Kidney (tissue), 14 donors: ENCODE results near the gene PGM2. TPM values are rescaled to one million over a fixed set of nuclear protein-coding genes. Genes with fewer than 3 reads are reported as not detected.

Experiments used
- DNase-seq, 5 donors: peaks; one replicate each; pipeline ENCODE4 v3.0.0-alpha.2; 2013 to 2020
- FAIRE-seq: peaks from 2 replicates; lab custom pipeline; 2012; peaks lifted over from hg19 to GRCh38; lab: Jason Lieb, UNC
- H3K27ac ChIP-seq, 2 donors: one replicate each; pipeline ENCODE4 v1.7.0; 2013; ENCODE audit warnings: low read depth in 2 of 2, low read length in 2 of 2, inconsistent platforms in 1 of 2
- H3K27me3 ChIP-seq: one replicate; pipeline ENCODE4 v1.7.1; 2013; ENCODE audit warnings: low read length, inconsistent platforms; ENCODE audit not compliant: control insufficient read depth, insufficient read depth
- H3K36me3 ChIP-seq, 3 donors: one replicate each; pipeline versions ENCODE4 v1.7.0 to v1.7.1; 2013; ENCODE audit warnings: low read length in 3 of 3, control low read depth in 1 of 3, inconsistent platforms in 1 of 3; ENCODE audit not compliant: insufficient read depth in 3 of 3, control insufficient read depth in 2 of 3
- H3K4me1 ChIP-seq, 3 donors: one replicate each; pipeline versions ENCODE4 v1.7.0 to v1.7.1; 2013; ENCODE audit warnings: low read length in 3 of 3, inconsistent platforms in 1 of 3, low read depth in 1 of 3; ENCODE audit not compliant: control insufficient read depth in 2 of 3, insufficient read depth in 2 of 3
- H3K4me3 ChIP-seq, 3 donors: one replicate each; pipeline versions ENCODE4 v1.7.0 to v1.8.1; 2013; ENCODE audit warnings: low read length in 3 of 3, control low read depth in 1 of 3, inconsistent platforms in 1 of 3
- H3K9ac ChIP-seq, 3 donors: one replicate each; pipeline versions ENCODE4 v1.7.0 to v1.7.1; 2013; ENCODE audit warnings: low read length in 3 of 3, control low read depth in 1 of 3, inconsistent platforms in 1 of 3
- H3K9me3 ChIP-seq, 3 donors: one replicate each; pipeline versions ENCODE4 v1.7.0 to v1.7.1; 2013; ENCODE audit warnings: low read length in 3 of 3, control low read depth in 1 of 3, inconsistent platforms in 1 of 3; ENCODE audit not compliant: control insufficient read depth in 2 of 3, insufficient read depth in 1 of 3
- intact Hi-C: fragments of 100-400 bp; cut with DNase I; formaldehyde crosslinking; loops from one replicate; pipeline ENCODE4 v1.11.1; 2022
- polyA plus RNA-seq: library from polyadenylated mRNA; stranded (reverse); fragments of 350-450 nt; fragmentation: Illumina TruSeq; extraction: RNeasy Lipid Tissue Mini Kit (QIAGEN cat#74804); gene quantifications from one replicate; pipeline ENCODE4 v1.2.3, GENCODE V29; 2014; ENCODE audit warnings: low read depth, low replicate concordance; ENCODE audit not compliant: insufficient read depth
- total RNA-seq: library from RNA; stranded (reverse); fragmentation: NEBNext Ultra II Directional; extraction: Animal tissue kit (Norgen Biotek cat#: 25700); gene quantifications from one replicate; pipeline ENCODE4 v1.2.1, GENCODE V29; 2021
- TF ChIP-seq, protein P1 (sequence below): IDR thresholded peaks from 3 replicates; pipeline ENCODE4 v1.5.1; 2012; ENCODE audit warnings: mild to moderate bottlenecking, moderate library complexity, borderline replicate concordance; ENCODE audit not compliant: insufficient read depth; ENCODE audit errors: extremely low read depth
- donor health status: control.
- donor health status: control.
- donor health status: control.
- donor health status: control.
- donor health status: control.
- donor health status: DM: yes; HTN: yes; CAD: no.
- donor health status: Normal renal cell carcinoma (clear cell type).

The PGM2 gene
- total and polyA plus RNA-seq, 2 donors from 2014 or later, result 15.5 to 30.7 TPM

- intact Hi-C loops, result loop anchor here (10.0 kb wide), 1 partner anchor 189 kb away; no protein-coding TSS in a partner anchor
- Histone ChIP-seq H3K4me1 (peaks cover 0 to 6% (median 0%) of the 10 kb centered on the region in 3 donors), H3K9ac (no peak overlapping the region), H3K36me3 (no peaks in the 10 kb centered on the region), H3K27ac (no peak overlapping the region), H3K27me3 (no peaks in the 10 kb centered on the region), H3K4me3 (no peak overlapping the region), H3K9me3 (no peaks in the 10 kb centered on the region)
- TF ChIP-seq, protein P1, sequence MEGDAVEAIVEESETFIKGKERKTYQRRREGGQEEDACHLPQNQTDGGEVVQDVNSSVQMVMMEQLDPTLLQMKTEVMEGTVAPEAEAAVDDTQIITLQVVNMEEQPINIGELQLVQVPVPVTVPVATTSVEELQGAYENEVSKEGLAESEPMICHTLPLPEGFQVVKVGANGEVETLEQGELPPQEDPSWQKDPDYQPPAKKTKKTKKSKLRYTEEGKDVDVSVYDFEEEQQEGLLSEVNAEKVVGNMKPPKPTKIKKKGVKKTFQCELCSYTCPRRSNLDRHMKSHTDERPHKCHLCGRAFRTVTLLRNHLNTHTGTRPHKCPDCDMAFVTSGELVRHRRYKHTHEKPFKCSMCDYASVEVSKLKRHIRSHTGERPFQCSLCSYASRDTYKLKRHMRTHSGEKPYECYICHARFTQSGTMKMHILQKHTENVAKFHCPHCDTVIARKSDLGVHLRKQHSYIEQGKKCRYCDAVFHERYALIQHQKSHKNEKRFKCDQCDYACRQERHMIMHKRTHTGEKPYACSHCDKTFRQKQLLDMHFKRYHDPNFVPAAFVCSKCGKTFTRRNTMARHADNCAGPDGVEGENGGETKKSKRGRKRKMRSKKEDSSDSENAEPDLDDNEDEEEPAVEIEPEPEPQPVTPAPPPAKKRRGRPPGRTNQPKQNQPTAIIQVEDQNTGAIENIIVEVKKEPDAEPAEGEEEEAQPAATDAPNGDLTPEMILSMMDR, result peak; percentile 18
- no peak for FAIRE-seq
- no peak for DNase-seq
Measured at GRCh38 chr4:37793562-37793961, 32.9 kb upstream of the PGM2 start.

GRCh38 chr4:37794056-37794455 is 32.4 kb upstream of the PGM2 start:
- H3K9me3 ChIP-seq, result no peaks in the 10 kb centered on the region
- DNase-seq (no peak), FAIRE-seq (no peak)
- no peak overlapping the region for H3K27ac ChIP-seq
- no peaks in the 10 kb centered on the region for H3K36me3 ChIP-seq
- H3K4me3 ChIP-seq, result no peak overlapping the region
- H3K9ac ChIP-seq, result no peak overlapping the region
- intact Hi-C loops, result loop anchor here (10.0 kb wide), 1 partner anchor 189 kb away; no protein-coding TSS in a partner anchor
- TF ChIP-seq, protein P1, result no peak
- H3K27me3 ChIP-seq, result no peaks in the 10 kb centered on the region
- H3K4me1 ChIP-seq, result peaks cover 0 to 6% (median 0%) of the 10 kb centered on the region in 3 donors

- H3K4me3 ChIP-seq, result no peak overlapping the region
- intact Hi-C loops, result loop anchor here (10.0 kb wide), 1 partner anchor 191 kb away; no protein-coding TSS in a partner anchor
- no peaks in the 10 kb centered on the region for H3K36me3 ChIP-seq
- DNase-seq, result no peak
- H3K27me3 ChIP-seq, result no peaks in the 10 kb centered on the region
- FAIRE-seq, result no peak
- peaks cover 0 to 6% (median 0%) of the 10 kb centered on the region in 3 donors for H3K4me1 ChIP-seq
- peak overlapping the region in 1 of 2 donors; percentile 13 for H3K27ac ChIP-seq
- TF ChIP-seq, protein P1, result no peak
- no peaks in the 10 kb centered on the region for H3K9me3 ChIP-seq
- no peak overlapping the region for H3K9ac ChIP-seq
Measured at GRCh38 chr4:37795581-37796195, 30.8 kb upstream of the PGM2 start.
